Stimulated activated CD4-positive, alpha-beta T cell treated with anti-CD3 and anti-CD28 coated beads, Interleukin-15, amount 100 ng/mL, for 48 hours (primary cell): ENCODE results near the gene PDS5A.
"Not testable (repeated sequence)": the region's sequence is repeated elsewhere in the genome, so short reads cannot be mapped to it uniquely, and the experiment has no call there.

Source experiments
- DNase-seq, 2 donors: peaks; one replicate each; pipeline ENCODE4 v3.0.0-alpha.2; 2020; ENCODE audit warnings: low read depth in 2 of 2

The PDS5A gene

DNA sequence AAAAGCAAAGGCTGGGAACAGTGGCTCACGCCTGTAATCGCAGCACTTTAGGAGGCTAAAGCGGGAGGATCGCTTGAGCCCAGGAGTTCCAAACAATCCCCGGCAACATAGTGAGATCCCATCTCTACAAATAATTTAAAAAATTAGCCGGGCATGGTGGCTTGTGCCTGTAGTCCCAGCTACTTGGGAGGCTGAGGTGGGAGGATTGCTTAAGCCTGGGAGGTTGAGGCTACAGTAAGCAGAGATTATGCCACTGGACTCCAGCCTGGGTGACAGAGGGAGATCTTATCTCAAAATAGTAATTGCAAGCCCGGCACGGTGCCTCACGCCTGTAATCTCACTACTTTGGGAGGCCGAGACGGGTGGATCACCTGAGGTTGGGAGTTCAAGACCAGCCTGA is 139.3 kb downstream of the PDS5A start:
- DNase-seq, result not testable (repeated sequence)

GRCh38 chr4:39834269-39834668 is 143.4 kb downstream of the PDS5A start:
- no peak for DNase-seq

DNA sequence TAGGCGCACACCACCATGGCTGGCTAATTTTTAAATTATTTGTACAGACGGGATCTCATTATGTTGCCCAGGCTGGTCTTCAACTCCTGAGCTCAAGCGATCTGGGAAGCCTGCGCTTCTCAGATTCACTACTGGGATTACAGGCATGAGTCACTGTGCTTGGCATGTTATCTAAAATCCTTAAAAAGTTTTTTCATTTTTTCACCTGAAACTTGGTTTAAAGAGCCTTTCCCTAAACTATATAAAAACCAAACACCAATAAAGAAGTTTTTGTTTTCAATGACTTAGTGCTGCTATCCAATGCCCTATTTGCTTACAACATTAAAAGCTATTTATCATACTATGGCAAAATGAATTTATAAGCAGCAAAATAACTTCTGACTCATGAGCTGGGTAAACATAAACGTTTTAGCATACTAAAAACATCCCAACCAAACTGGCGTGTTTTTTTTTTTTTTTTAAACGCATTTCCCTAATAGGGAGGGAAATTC is 151.9 kb downstream of the PDS5A start:
- DNase-seq, result no peak

- DNase-seq, result no peak
These were observed 152.6 kb downstream of the PDS5A start for GRCh38 chr4:39825090-39825489.

GRCh38 chr4:39823191-39823590 is 154.5 kb downstream of the PDS5A start:
- DNase-seq, result no peak

DNA sequence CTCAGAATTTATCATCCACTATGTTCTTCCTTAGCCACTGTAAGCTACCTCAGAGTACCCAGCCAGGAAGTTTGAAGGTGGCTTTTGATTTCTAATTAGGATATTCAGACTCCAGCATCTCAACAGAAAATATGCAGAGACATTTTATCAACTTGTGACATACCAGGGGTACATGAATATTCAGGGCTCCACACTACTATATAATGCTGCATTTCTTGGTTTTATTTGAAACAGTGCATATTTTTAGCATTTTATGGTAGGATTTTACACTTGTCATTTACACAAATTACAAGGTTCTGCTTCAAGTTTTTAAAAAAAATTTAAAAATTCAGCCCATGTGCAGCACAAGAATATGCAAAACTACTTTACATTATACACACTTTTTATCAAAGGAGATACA is 155.0 kb downstream of the PDS5A start:
- no peak for DNase-seq

GRCh38 chr4:39821951-39822350 is 155.8 kb downstream of the PDS5A start:
- DNase-seq, result no peak

GRCh38 chr4:39820186-39820585 is 157.5 kb downstream of the PDS5A start:
- no peak for DNase-seq

DNA sequence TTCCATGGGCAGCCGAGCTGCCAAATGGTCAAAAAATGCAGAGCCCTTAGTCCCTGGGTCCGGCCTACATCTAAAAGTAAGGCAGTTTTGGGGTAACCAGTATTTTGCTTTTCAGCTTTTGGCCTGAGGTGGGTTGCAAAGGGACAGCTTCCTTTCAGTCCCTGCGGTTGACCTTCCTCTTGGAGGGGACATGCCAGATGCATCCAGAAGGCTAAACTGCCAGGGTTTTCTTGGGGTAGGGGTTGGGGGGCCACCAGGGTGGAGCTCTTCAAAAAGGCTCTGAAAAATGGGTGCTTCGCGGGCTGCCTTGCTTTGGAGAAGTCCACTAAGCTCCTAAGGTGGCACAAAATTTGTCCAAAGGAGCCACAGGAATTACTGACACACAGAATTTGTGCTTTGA is 159.1 kb downstream of the PDS5A start:
- DNase-seq, result no peak

GRCh38 chr4:39814403-39815185 is 163.1 kb downstream of the PDS5A start:
- DNase-seq, result no peak

- DNase-seq, result not testable (repeated sequence)
These were observed 163.9 kb downstream of the PDS5A start for GRCh38 chr4:39813761-39814160.

- DNase-seq, result not testable (repeated sequence)
These were observed 164.7 kb downstream of the PDS5A start for GRCh38 chr4:39813033-39813432.

DNA sequence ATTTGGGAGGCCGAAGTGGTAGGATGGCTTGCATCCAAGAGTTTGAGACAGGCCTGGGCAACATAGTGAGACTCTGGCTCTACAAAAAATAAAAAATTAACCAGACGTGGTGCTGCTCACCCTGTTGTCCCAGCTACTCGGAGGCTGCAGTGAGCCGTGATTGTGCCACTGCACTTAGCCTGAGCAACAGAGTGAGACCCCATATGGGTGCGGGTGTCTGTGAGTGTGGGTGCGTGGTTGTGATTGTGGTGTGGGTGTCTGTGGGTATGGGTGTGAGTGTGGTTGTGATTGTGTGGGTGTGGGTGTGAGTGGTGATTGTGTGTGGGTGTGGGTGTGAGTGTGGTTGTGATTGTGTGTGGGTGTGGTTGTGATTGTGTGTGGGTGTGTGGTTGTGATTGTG is 165.2 kb downstream of the PDS5A start:
- no peak for DNase-seq

- no peak for DNase-seq
These were observed 169.4 kb downstream of the PDS5A start for GRCh38 chr4:39808231-39808749.

GRCh38 chr4:39802005-39802404 is 175.7 kb downstream of the PDS5A start:
- no peak for DNase-seq

DNA sequence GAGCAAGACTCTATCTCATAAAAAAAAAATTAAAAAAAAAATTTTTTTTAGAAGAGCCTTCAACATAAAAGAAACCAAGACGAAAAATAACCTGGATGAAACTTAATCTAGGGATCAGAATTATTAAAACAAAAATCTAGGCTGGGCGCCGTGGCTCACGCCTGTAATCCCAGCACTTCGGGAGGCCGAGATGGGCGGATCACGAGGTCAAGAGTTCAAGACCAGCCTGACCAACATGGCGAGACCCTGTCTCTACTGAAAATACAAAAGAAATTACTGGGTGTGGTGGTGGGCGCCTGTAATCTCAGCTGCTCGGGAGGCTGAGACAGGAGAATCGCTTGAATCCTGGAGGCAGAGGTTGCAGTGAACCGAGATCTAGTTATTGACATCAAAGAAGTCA is 184.7 kb downstream of the PDS5A start:
- not testable (repeated sequence) for DNase-seq

- no peak for DNase-seq
These were observed 185.2 kb downstream of the PDS5A start for GRCh38 chr4:39792529-39792928.

GRCh38 chr4:39792128-39792527 is 185.6 kb downstream of the PDS5A start:
- DNase-seq, result no peak

DNA sequence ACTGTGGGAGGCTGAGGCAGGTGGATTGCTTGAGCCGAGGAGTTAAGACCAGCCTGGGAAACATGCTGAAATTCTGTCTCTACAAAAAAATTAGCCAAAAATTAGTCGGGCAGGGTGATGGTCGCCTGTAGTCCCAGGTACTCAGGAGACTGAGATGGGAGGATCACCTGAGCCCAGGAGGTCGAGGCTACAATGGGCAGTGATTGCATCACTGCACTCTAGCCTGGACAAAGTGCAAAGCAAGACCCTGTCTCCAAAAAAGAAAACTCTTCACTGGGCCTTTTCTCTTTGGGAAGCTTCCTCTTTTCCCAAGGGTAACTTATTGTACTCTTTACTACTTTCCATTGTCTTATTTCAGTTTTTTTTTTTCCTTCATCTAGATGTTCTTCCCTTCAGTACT is 190.9 kb downstream of the PDS5A start:
- no peak for DNase-seq

DNA sequence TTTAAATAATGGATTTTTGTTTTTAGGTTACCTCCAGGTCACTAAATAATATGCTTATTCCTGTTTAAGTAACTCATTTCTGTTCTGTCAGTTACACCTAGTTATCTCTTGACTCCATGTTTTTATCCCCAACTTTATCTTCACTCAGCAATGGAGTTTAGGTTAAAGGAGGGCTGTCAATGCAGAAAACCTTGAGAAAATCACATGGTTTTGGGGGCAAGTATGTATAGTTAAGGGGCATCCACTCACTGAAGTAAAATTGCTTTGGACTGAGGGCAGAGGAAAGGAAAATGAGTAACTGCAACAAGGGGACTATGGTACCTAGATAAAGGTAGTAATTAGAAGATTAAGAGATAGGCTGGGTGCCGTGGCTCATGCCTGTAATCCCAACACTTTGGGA is 192.6 kb downstream of the PDS5A start:
- no peak for DNase-seq

- DNase-seq, result not testable (repeated sequence)
These were observed 195.7 kb downstream of the PDS5A start for GRCh38 chr4:39781988-39782387.
